Upper lobe of left lung (tissue), 4 donors: ENCODE measurements around the gene CMTR1.

Experiments used
- CTCF ChIP-seq, 6 experiments: fragments of 450-650 bp in 4 of 6; fragments of 200-600 bp in 2 of 6; sonication (generic) in 2 of 6; IDR thresholded peaks; one replicate each; pipeline ENCODE4 v1.5.1; 2016 to 2019; ENCODE audit warnings: antibody characterized with exemption in 6 of 6
- EP300 ChIP-seq, 4 donors: sonication (generic); formaldehyde crosslinking; IDR thresholded peaks; one replicate each; pipeline ENCODE4 v1.5.1; 2017; ENCODE audit warnings: antibody characterized with exemption in 4 of 4, control low read depth in 2 of 4
- POLR2A ChIP-seq, 4 donors: fragments of 450-650 bp; IDR thresholded peaks; one replicate each; pipeline ENCODE4 v1.5.1; 2016 to 2017; ENCODE audit warnings: antibody characterized with exemption in 4 of 4, mild to moderate bottlenecking in 2 of 4
- POLR2AphosphoS5 ChIP-seq, 2 donors: sonication (generic); formaldehyde crosslinking; IDR thresholded peaks; one replicate each; pipeline ENCODE4 v1.5.1; 2017; ENCODE audit warnings: antibody characterized with exemption in 2 of 2

- TF ChIP-seq POLR2A (IDR thresholded peaks at IDR 0.05), result no peak
- TF ChIP-seq CTCF (IDR thresholded peaks at IDR 0.05), result no peak
- no peak for TF ChIP-seq POLR2AphosphoS5 (IDR thresholded peaks at IDR 0.05)
- no peak for TF ChIP-seq EP300 (IDR thresholded peaks at IDR 0.05)
These were observed 41.9 kb upstream of the CMTR1 start for GRCh38 chr6:37391120-37391519.
